Measurements from ENCODE around the gene KCNG3. TPM values are rescaled to one million over a fixed set of nuclear protein-coding genes. Genes with fewer than 3 reads are reported as not detected.

KCNG3 gene
- total and polyA plus RNA-seq, 7 donors = not detected

GRCh38 chr2:42503291-42503690 is 9.5 kb upstream of the KCNG3 start:
- no peak overlapping the region for H3K4me3 ChIP-seq
- DNase-seq (no peak), ATAC-seq (no peak)
- TF ChIP-seq CTCF (IDR thresholded peaks at IDR 0.05) = no peak
- peaks cover 0 to 6% (median 0%) of the 10 kb centered on the region in 3 donors for H3K27me3 ChIP-seq (ENCODE audit: insufficient read depth in 3 of 3, low read length in 2 of 3)
- 62 to 70% (median 63%) methylated on average over 2 of the region's 2 CpGs for WGBS, 3 donors
- no peaks in the 10 kb centered on the region for H3K9me3 ChIP-seq
- no peak overlapping the region for H3K27ac ChIP-seq
- H3K36me3 ChIP-seq (ENCODE audit: insufficient read depth in 1 of 2, low read depth in 1 of 2) = no peaks in the 10 kb centered on the region
- H3K4me1 ChIP-seq = no peaks in the 10 kb centered on the region
- intact Hi-C loops (cut with DNase I) = no loop called here

- ATAC-seq = no peak
- 79 to 83% (median 82%) methylated on average over 3 of the region's 3 CpGs for WGBS, 3 donors
- DNase-seq = no peak
- no peak for TF ChIP-seq CTCF (IDR thresholded peaks at IDR 0.05)
- Histone ChIP-seq H3K27ac (no peak overlapping the region), H3K4me3 (no peak overlapping the region), H3K4me1 (no peaks in the 10 kb centered on the region), H3K36me3 (ENCODE audit: insufficient read depth in 1 of 2, low read depth in 1 of 2) (no peaks in the 10 kb centered on the region), H3K9me3 (no peaks in the 10 kb centered on the region), H3K27me3 (ENCODE audit: insufficient read depth in 3 of 3, low read length in 2 of 3) (peaks cover 4 to 41% (median 10%) of the 10 kb centered on the region in 3 donors)
- intact Hi-C loops (cut with DNase I) = loop anchor here in 1 of 2 donors (10.0 kb wide), 1 partner anchor 276 kb away; no protein-coding TSS in a partner anchor
Observed at GRCh38 chr2:42498497-42498896, 4.7 kb upstream of the KCNG3 start.

- H3K27ac ChIP-seq = no peak overlapping the region
- TF ChIP-seq CTCF (IDR thresholded peaks at IDR 0.05) = no peak
- no peaks in the 10 kb centered on the region for H3K9me3 ChIP-seq
- no peak for ATAC-seq
- H3K27me3 ChIP-seq (ENCODE audit: insufficient read depth in 3 of 3, low read length in 2 of 3) = peaks cover 4 to 69% (median 17%) of the 10 kb centered on the region in 3 donors
- no peak for DNase-seq
- H3K4me3 ChIP-seq = no peak overlapping the region
- intact Hi-C loops (cut with DNase I) = loop anchor here in 1 of 2 donors (2.0 to 10.0 kb wide), 2 partner anchors 167 to 279 kb away; no protein-coding TSS in a partner anchor
- H3K36me3 ChIP-seq (ENCODE audit: insufficient read depth in 1 of 2, low read depth in 1 of 2) = no peaks in the 10 kb centered on the region
- WGBS, 3 donors = 61 to 65% (median 64%) methylated on average over 6 of the region's 6 CpGs
- no peaks in the 10 kb centered on the region for H3K4me1 ChIP-seq
Observed at GRCh38 chr2:42495611-42496010, 1.8 kb upstream of the KCNG3 start.

GRCh38 chr2:42495234-42495581 is 1.4 kb upstream of the KCNG3 start:
- H3K27ac ChIP-seq = no peak overlapping the region
- intact Hi-C loops (cut with DNase I) = loop anchor here in 1 of 2 donors (2.0 to 10.0 kb wide), 2 partner anchors 168 to 280 kb away; no protein-coding TSS in a partner anchor
- WGBS, 3 donors = 0 to 2% (median 0%) methylated on average over 1 of the region's 1 CpG

More at GRCh38 chr2:42495234-42495581, 1.4 kb upstream of the KCNG3 start:
- H3K9me3 ChIP-seq = no peaks in the 10 kb centered on the region
- no peaks in the 10 kb centered on the region for H3K4me1 ChIP-seq
- no peak for DNase-seq
- TF ChIP-seq CTCF (IDR thresholded peaks at IDR 0.05) = no peak
- peaks cover 4 to 71% (median 17%) of the 10 kb centered on the region in 3 donors for H3K27me3 ChIP-seq (ENCODE audit: insufficient read depth in 3 of 3, low read length in 2 of 3)
- no peak for ATAC-seq
- H3K4me3 ChIP-seq = no peak overlapping the region
- H3K36me3 ChIP-seq (ENCODE audit: insufficient read depth in 1 of 2, low read depth in 1 of 2) = no peaks in the 10 kb centered on the region
